HepG2 (cell line): Measurements from ENCODE around the gene MEIS3. TPM values are rescaled to one million over a fixed set of nuclear protein-coding genes. Genes with fewer than 3 reads are reported as not detected.

Source experiments
- ATAC-seq: fragments of 200-7000 bp; cut with Tn5 transposase; 3 replicates; pipeline ENCODE4 v1.9.1; 2020; ENCODE audit warnings: mild to moderate bottlenecking, moderate library complexity
- BruUV-seq: library from RNA; stranded (reverse); fragments of 400-500 nt; replicated peaks from 2 replicates; lab custom pipeline; 2021; lab: Mats Ljungman, UMichigan
- CTCF ChIA-PET: fragments of 300-600 bp; formaldehyde crosslinking; extraction: SDS; loops from one replicate; lab custom pipeline; 2021; ENCODE audit warnings: low total read pairs, inconsistent platforms, low intra/inter-chr PET ratio; lab: Yijun Ruan, JAX
- POLR2A ChIA-PET: fragments of 350-600 bp; sonication (Branson Sonifier 250); formaldehyde crosslinking; loops from one replicate; lab custom pipeline; 2020; ENCODE audit warnings: antibody characterized with exemption, inconsistent platforms; lab: Yijun Ruan, JAX
- DNase-seq: peaks from one replicate; pipeline ENCODE4 v3.0.0-alpha.2; 2015; ENCODE audit warnings: low spot score
- FAIRE-seq: peaks from 3 replicates; lab custom pipeline; 2011; peaks lifted over from hg19 to GRCh38; lab: Jason Lieb, UNC
- H2AFZ ChIP-seq: one replicate; pipeline ENCODE4 v1.6.1; 2011; ENCODE audit warnings: low read length, inconsistent platforms
- H3K27ac ChIP-seq: fragments of 300-600 bp; 3 replicates; pipeline ENCODE4 v1.8.0; 2011; ENCODE audit warnings: mixed run types, mild to moderate bottlenecking, mixed read lengths, low read length, inconsistent platforms; ENCODE audit not compliant: insufficient read depth; ENCODE audit errors: extremely low read length
- H3K27me3 ChIP-seq, 2 experiments: fragments of 200-600 bp in 1 of 2; 2 replicates in 1 of 2; 3 replicates in 1 of 2; pipeline versions ENCODE4 v1.6.0 to v1.8.0; 2011; ENCODE audit warnings: low read length in 2 of 2, mild to moderate bottlenecking in 2 of 2, moderate library complexity in 2 of 2, inconsistent platforms in 1 of 2; ENCODE audit not compliant: insufficient read depth in 2 of 2, control insufficient read depth in 1 of 2
- H3K36me3 ChIP-seq, 2 experiments: fragments of 200-600 bp in 1 of 2; replicated peaks in 1 of 2; 2 replicates in 1 of 2; 3 replicates in 1 of 2; pipeline versions ENCODE4 v1.5.1 to v1.8.0; 2011; ENCODE audit warnings: low read length in 2 of 2, inconsistent platforms in 1 of 2; ENCODE audit not compliant: insufficient read depth in 2 of 2, control insufficient read depth in 1 of 2
- H3K4me1 ChIP-seq: 2 replicates; pipeline ENCODE4 v1.5.1; 2012; ENCODE audit warnings: low read length, inconsistent platforms; ENCODE audit not compliant: insufficient read depth
- H3K4me2 ChIP-seq: 2 replicates; pipeline ENCODE4 v1.6.0; 2011; ENCODE audit warnings: low read depth, low read length, inconsistent platforms
- H3K4me3 ChIP-seq, 3 experiments: fragments of 200-600 bp in 1 of 3; sonication (generic), shearing (Covaris generic) in 1 of 3; replicated peaks in 1 of 3; 2 replicates each; pipeline ENCODE4 v1.5.1; 2011 to 2016; ENCODE audit warnings: low read length in 3 of 3, inconsistent platforms in 2 of 3, low read depth in 2 of 3, mild to moderate bottlenecking in 2 of 3, control low read depth in 1 of 3, mixed read lengths in 1 of 3; ENCODE audit not compliant: insufficient read depth in 1 of 3
- H3K79me2 ChIP-seq: one replicate; pipeline ENCODE4 v1.6.1; 2011; ENCODE audit warnings: low read length, inconsistent platforms; ENCODE audit not compliant: insufficient read depth
- H3K9ac ChIP-seq: 2 replicates; pipeline ENCODE4 v1.6.0; 2011; ENCODE audit warnings: mild to moderate bottlenecking, low read depth, low read length, inconsistent platforms; ENCODE audit not compliant: insufficient read depth
- H3K9me3 ChIP-seq: 2 replicates; pipeline ENCODE4 v1.5.1; 2012; ENCODE audit warnings: mild to moderate bottlenecking, low read length
- H4K20me1 ChIP-seq: 2 replicates; pipeline ENCODE4 v1.6.0; 2011; ENCODE audit warnings: inconsistent platforms, mild to moderate bottlenecking, low read length, moderate library complexity; ENCODE audit not compliant: insufficient read depth
- RXRA ChIP-seq: sonication (generic); formaldehyde crosslinking; IDR thresholded peaks from 2 replicates; pipeline ENCODE4 v1.5.1; 2020; ENCODE audit warnings: missing genetic modification reagents
- ZNF121 ChIP-seq: sonication (generic); formaldehyde crosslinking; IDR thresholded peaks from 2 replicates; pipeline ENCODE4 v1.5.0; 2020; ENCODE audit warnings: mild to moderate bottlenecking, missing genetic modification reagents
- whole genome bisulfite sequencing: methylation state at CpG from one replicate; pipeline ENCODE4 v1.1.6; 2017; ENCODE audit warnings: low lambda C conversion rate; 5-methylcytosine and 5-hydroxymethylcytosine counted together
- in situ Hi-C: cut with HindIII; loops from 2 replicates; pipeline ENCODE4 v1.10.0; 2017; ENCODE audit warnings: low pct_unique_long_range_greater_than_20kb; ENCODE audit not compliant: extremely low pct_ligation_motif_present
- intact Hi-C: fragments of 100-400 bp; cut with micrococcal nuclease; formaldehyde crosslinking; loops from one replicate; pipeline ENCODE4 v1.10.0; 2022; ENCODE audit not compliant: unreplicated experiment
- polyA plus RNA-seq, 8 experiments: library from polyadenylated mRNA; depleted of rRNA in 3 of 8; stranded (reverse) in 7 of 8; unstranded in 1 of 8; fragments of >200 nt; fragmentation: Illumina TruSeq in 4 of 8; extraction: Trizol in 4 of 8; gene quantifications; 2 replicates each; pipeline versions ENCODE4 v1.2.1 to v1.2.3, GENCODE V29; 2011 to 2016; ENCODE audit warnings: low read depth in 4 of 8, missing spikeins in 1 of 8, mixed read lengths in 1 of 8; ENCODE audit not compliant: insufficient read depth in 1 of 8
- total RNA-seq, 5 experiments: library from RNA; depleted of rRNA; stranded (reverse); fragments of >200 nt; fragmentation: Illumina TruSeq; extraction: Trizol; gene quantifications; 2 replicates each; pipeline ENCODE4 v1.2.3, GENCODE V29; 2016; ENCODE audit warnings: low read depth in 1 of 5
- TF ChIP-seq, protein P1 (sequence below): sonication (generic); formaldehyde crosslinking; conservative IDR thresholded peaks from 2 replicates; pipeline ENCODE4 v1.8.0; 2022; ENCODE audit warnings: mild to moderate bottlenecking, moderate library complexity, missing genetic modification reagents
- TF ChIP-seq, protein P2 (sequence below): sonication (generic); formaldehyde crosslinking; IDR thresholded peaks from 2 replicates; pipeline ENCODE4 v1.4.0; 2020; ENCODE audit warnings: missing genetic modification reagents, borderline replicate concordance

MEIS3 gene
- total and polyA plus RNA-seq, 2 of the 13 experiments (the other 11 are each of a cell fraction or from before 2014, with no cell fraction given): 0.09 to 0.70 TPM

DNA sequence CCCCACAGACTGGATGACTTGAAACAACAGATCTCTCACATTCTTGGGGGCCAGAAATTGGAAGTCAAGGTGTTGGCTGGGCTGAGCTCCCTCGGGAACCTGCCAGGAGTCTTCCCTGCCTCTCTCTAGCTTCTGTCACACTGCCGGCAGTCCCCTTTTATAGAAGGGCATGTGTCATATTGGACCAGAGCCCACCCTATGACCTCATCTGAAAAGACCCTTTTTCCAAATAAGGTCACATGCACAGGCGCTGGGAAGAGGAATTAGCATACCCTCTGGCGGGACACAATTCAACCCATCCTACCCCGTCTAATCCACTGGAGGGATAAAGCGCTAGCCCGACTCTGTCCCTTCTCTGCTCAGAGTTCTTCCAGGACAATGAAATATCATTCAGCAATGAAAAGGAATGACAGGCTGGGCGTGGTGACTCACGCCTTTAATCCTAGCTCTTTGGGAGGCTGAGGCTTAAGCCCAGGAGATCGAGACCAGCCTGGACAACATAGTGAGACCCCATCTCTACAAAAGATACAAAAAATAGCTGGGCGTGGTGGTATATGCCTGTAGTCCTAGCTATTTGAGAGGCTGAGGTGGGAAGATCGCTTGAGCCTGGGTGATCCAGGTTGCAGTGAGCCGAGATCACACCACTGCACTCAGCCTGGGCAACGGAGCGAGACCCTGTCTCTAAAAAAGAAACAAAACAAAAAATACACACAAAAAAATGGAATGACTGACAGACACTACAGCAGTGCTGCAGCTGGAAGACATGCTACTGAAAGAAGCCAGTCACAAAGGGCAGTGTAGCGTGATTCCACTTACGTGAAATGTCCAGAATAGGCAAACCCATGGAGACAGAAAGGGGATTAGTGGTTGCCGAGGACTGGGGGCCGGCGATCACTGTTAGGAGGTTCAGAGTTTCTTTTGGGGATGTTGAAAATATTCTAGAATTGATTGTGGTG lies 28.5 kb downstream of the MEIS3 start:
- Histone ChIP-seq H3K4me1 (no peaks in the 10 kb centered on the region), H3K36me3 (no peaks in the 10 kb centered on the region), H3K4me3 (no peak overlapping the region)
- POLR2A ChIA-PET: interaction anchor here (1.5 kb wide), 1 partner anchor 42 kb away, joined by 5 read pairs; the partner anchor contains the start of gene DHX34
- no peak for FAIRE-seq
- 0 out of 2 replicates have a peak, but pooled peaks have one; percentile 4 for TF ChIP-seq RXRA (CRISPR knock-in tag)
- TF ChIP-seq, protein P1, sequence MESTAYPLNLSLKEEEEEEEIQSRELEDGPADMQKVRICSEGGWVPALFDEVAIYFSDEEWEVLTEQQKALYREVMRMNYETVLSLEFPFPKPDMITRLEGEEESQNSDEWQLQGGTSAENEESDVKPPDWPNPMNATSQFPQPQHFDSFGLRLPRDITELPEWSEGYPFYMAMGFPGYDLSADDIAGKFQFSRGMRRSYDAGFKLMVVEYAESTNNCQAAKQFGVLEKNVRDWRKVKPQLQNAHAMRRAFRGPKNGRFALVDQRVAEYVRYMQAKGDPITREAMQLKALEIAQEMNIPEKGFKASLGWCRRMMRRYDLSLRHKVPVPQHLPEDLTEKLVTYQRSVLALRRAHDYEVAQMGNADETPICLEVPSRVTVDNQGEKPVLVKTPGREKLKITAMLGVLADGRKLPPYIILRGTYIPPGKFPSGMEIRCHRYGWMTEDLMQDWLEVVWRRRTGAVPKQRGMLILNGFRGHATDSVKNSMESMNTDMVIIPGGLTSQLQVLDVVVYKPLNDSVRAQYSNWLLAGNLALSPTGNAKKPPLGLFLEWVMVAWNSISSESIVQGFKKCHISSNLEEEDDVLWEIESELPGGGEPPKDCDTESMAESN (CRISPR knock-in tag): no peak
- peak; percentile 72 for TF ChIP-seq ZNF121
- TF ChIP-seq, protein P2, sequence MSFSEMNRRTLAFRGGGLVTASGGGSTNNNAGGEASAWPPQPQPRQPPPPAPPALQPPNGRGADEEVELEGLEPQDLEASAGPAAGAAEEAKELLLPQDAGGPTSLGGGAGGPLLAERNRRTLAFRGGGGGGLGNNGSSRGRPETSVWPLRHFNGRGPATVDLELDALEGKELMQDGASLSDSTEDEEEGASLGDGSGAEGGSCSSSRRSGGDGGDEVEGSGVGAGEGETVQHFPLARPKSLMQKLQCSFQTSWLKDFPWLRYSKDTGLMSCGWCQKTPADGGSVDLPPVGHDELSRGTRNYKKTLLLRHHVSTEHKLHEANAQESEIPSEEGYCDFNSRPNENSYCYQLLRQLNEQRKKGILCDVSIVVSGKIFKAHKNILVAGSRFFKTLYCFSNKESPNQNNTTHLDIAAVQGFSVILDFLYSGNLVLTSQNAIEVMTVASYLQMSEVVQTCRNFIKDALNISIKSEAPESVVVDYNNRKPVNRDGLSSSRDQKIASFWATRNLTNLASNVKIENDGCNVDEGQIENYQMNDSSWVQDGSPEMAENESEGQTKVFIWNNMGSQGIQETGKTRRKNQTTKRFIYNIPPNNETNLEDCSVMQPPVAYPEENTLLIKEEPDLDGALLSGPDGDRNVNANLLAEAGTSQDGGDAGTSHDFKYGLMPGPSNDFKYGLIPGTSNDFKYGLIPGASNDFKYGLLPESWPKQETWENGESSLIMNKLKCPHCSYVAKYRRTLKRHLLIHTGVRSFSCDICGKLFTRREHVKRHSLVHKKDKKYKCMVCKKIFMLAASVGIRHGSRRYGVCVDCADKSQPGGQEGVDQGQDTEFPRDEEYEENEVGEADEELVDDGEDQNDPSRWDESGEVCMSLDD (CRISPR knock-in tag): no peak
- TF ChIP-seq, all 625 proteins: peak for 2
- Histone ChIP-seq H3K27ac (no peak overlapping the region), H3K4me2 (no peak overlapping the region), H3K79me2 (no peaks in the 10 kb centered on the region), H3K9me3 (no peaks in the 10 kb centered on the region), H2AFZ (no peak overlapping the region), H3K27me3 (peaks cover 0 to 13% of the 10 kb centered on the region in 2 experiments; a peak in 2 of 5 replicates), H4K20me1 (no peaks in the 10 kb centered on the region), H3K9ac (no peak overlapping the region)
- CTCF ChIA-PET: interaction anchor here (1.9 to 2.5 kb wide), 3 partner anchors 86 to 107 kb away, joined by 4 to 37 read pairs (median 15); no protein-coding TSS in a partner anchor
- ATAC-seq: peak; percentile 21; the same call in 2 of the 3 replicates
- 50% methylated on average over 20 of the region's 20 CpGs for whole genome bisulfite sequencing
- in situ Hi-C loops (loop anchor here (5.0 kb wide), 1 partner anchor 94 kb away; no protein-coding TSS in a partner anchor), intact Hi-C loops (loop anchor here (1.0 kb wide), 1 partner anchor 95 kb away; no protein-coding TSS in a partner anchor)
- BruUV-seq: no TSS peak
- DNase-seq: no peak
